AG04449 (cell line): ENCODE results near the gene PPDPF.

Source experiments
- CTCF ChIA-PET: fragments of 350-600 bp; formaldehyde crosslinking; extraction: SDS; loops from one replicate; lab custom pipeline; 2021; ENCODE audit warnings: antibody characterized with exemption; lab: Yijun Ruan, JAX
- POLR2A ChIA-PET: fragments of 400-600, 350-600 bp; formaldehyde crosslinking; extraction: SDS; loops from one replicate; lab custom pipeline; 2020; ENCODE audit warnings: antibody characterized with exemption, inconsistent platforms; lab: Yijun Ruan, JAX
- DNase-seq: peaks from one replicate; pipeline ENCODE4 v3.0.0-alpha.2; 2010; ENCODE audit warnings: low read depth, low spot score
- H3K4me3 ChIP-seq: 2 replicates; pipeline ENCODE4 v1.5.1; 2011; ENCODE audit warnings: low read depth, mild to moderate bottlenecking, control low read depth, low read length
- CTCF ChIP-seq: IDR thresholded peaks from one replicate; pipeline ENCODE4 v1.5.1; 2011; ENCODE audit warnings: mild to moderate bottlenecking, moderate library complexity, low read length, control low read depth, inconsistent platforms; ENCODE audit not compliant: insufficient read depth; ENCODE audit errors: missing control alignments

The PPDPF gene, protein sequence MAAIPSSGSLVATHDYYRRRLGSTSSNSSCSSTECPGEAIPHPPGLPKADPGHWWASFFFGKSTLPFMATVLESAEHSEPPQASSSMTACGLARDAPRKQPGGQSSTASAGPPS

DNA sequence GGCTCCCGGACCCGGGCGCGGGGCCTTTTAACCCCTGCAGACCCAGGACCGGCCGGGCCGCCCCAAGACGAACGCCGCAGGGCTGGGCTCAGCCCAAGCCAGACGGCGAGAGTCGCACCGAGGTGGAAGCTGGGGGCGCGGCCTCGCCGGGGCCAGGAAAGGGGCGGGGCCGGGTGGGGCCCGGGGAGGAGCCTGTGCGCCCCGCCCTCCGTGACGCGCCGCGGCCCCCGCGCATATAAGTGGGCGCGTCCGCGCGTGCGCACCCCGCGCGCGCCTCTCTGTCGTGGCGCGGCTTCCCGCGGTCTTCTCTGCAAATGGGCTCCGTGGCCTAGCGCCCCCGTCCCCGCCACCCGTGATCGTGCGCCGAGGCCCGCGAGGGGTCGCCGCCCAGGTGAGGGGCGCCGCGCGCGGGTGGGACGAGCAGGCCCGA lies at the start of gene PPDPF:
Gene PPDPF, plus strand, starts transcription at position 262 of the 430 bp plus-strand sequence. CDS start 544 bp downstream, outside the sequence.
- CTCF ChIA-PET: interaction anchor here (1.0 to 5.0 kb wide), 6 partner anchors 9 to 211 kb away, joined by 3 to 34 read pairs (median 6); partner anchors contain the start of gene PTK6
- DNase-seq: no peak
- no peak for TF ChIP-seq CTCF
- peak within 1 kb of the TSS; percentile 91 for H3K4me3 ChIP-seq
- POLR2A ChIA-PET: interaction anchor here (0.6 to 2.0 kb wide), 7 partner anchors 10 to 345 kb away, joined by 3 to 7 read pairs (median 5); partner anchors contain the start of genes ARFGAP1, PTK6, RTEL1 and TPD52L2

- CTCF ChIA-PET: interaction anchor here (1.0 kb wide), 1 partner anchor 162 kb away, joined by 3 read pairs; no protein-coding TSS in a partner anchor
- DNase-seq: no peak
- no peak overlapping the region for H3K4me3 ChIP-seq
- no peak for TF ChIP-seq CTCF
- POLR2A ChIA-PET: no interaction called here
These were observed 49.4 kb upstream of the PPDPF start for GRCh38 chr20:63471002-63471716.

DNA sequence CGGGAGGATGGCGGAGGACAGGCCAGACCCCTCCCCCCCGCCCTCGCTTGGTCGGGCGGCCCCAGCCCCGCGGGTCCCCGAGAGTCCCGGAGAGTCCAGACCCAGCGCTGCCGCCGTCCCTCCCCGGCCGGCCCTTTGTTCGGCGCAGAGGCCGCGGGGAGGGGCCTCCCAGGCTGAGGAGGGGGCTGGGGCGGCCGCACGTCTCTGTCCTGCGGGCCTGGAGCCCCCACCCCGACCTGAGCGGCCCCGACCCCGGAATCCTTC lies 48.9 kb upstream of the PPDPF start:
- no peak for DNase-seq
- CTCF ChIA-PET: interaction anchor here (1.0 kb wide), 1 partner anchor 162 kb away, joined by 3 read pairs; no protein-coding TSS in a partner anchor
- no peak overlapping the region for H3K4me3 ChIP-seq
- POLR2A ChIA-PET: no interaction called here
- TF ChIP-seq CTCF: no peak

- H3K4me3 ChIP-seq: no peak within 1 kb of the TSS
- ChIA-PET CTCF (interaction anchor here (1.0 kb wide), 1 partner anchor 163 kb away, joined by 3 read pairs; no protein-coding TSS in a partner anchor), POLR2A (no interaction called here)
- no peak for DNase-seq
- TF ChIP-seq CTCF: no peak
These were observed 48.4 kb upstream of the PPDPF start, which contains the start of gene KCNQ2 for GRCh38 chr20:63471981-63472831. KCNQ2 (minus strand) TSS chr20:63472655; CDS start chr20:63472463, 192 bp downstream.

GRCh38 chr20:63472862-63473390 lies 47.6 kb upstream of the PPDPF start:
- no peak overlapping the region for H3K4me3 ChIP-seq
- POLR2A ChIA-PET: no interaction called here
- TF ChIP-seq CTCF: no peak
- CTCF ChIA-PET: no interaction called here
- DNase-seq: no peak
